ENCODE measurements around the gene CBY1. TPM values are rescaled to one million over a fixed set of nuclear protein-coding genes. Genes with fewer than 3 reads are reported as not detected.
A peak's percentile ranks its signal among the peaks of the same experiment; 100 is the strongest.

The CBY1 gene
- total and polyA plus RNA-seq, 10 of the 15 experiments (the other 5 are each of a cell fraction or from before 2014, with no cell fraction given), result 7.3 to 18.6 (median 11.9) TPM

GRCh38 chr22:38709306-38709705, 52.9 kb downstream of the CBY1 start:
- SMC1A ChIA-PET (ENCODE audit: uncharacterized antibody, unreplicated experiment), result interaction anchor here (1.0 to 5.5 kb wide), 3 partner anchors 13 to 28 kb away, joined by 3 to 54 read pairs (median 4); partner anchors contain the start of gene TOMM22
- WGBS (ENCODE audit: insufficient coverage, insufficient replicate concordance, low lambda C conversion rate, missing lambda C conversion rate), result 10% methylated on average over 3 of the region's 3 CpGs
- H3K27ac ChIP-seq (ENCODE audit: control insufficient read depth, insufficient read depth), result 0 out of 2 replicates have a peak overlapping the region, but pooled peaks have one; percentile 6
- CTCF ChIA-PET, result interaction anchor here (0.7 to 1.4 kb wide), 2 partner anchors 16 to 28 kb away, joined by 3 to 7 read pairs; partner anchors contain the start of gene TOMM22
- in situ Hi-C loops (cut with MboI), result no loop called here
- peaks cover 15% of the 10 kb centered on the region for H4K20me1 ChIP-seq (ENCODE audit: control insufficient read depth, insufficient read depth)
- intact Hi-C loops (cut with micrococcal nuclease; ENCODE audit: unreplicated experiment), result loop anchor here (10.0 kb wide), 1 partner anchor 205 kb away; the partner anchor contains the start of gene DDX17
- POLR2A ChIA-PET, result interaction anchor here (1.0 kb wide), 1 partner anchor 10 kb away, joined by 4 read pairs; no protein-coding TSS in a partner anchor
- FAIRE-seq (no peak), DNase-seq (ENCODE audit: low read depth, low spot score) (no peak), ATAC-seq (no peak)
- H3K4me1 ChIP-seq (ENCODE audit: control insufficient read depth, insufficient read depth, low read length), result peaks cover 21% of the 10 kb centered on the region
- peaks cover 80% of the 10 kb centered on the region for H3K79me2 ChIP-seq (ENCODE audit: control insufficient read depth, insufficient read depth, low read length)
- peaks cover 0 to 10% of the 10 kb centered on the region in 2 experiments; a peak in 3 of 4 replicates for H3K36me3 ChIP-seq (ENCODE audit: control insufficient read depth in 2 of 2, insufficient read depth in 2 of 2, low read length in 1 of 2)
- H2AFZ ChIP-seq (ENCODE audit: control insufficient read depth, low read depth, low read length), result no peak overlapping the region
- RAD21 ChIA-PET (ENCODE audit: unreplicated experiment), result interaction anchor here (0.8 to 4.1 kb wide), 2 partner anchors 12 to 43 kb away, joined by 3 to 30 read pairs; no protein-coding TSS in a partner anchor
- BruUV-seq (replicated peaks), result no TSS peak
- H3K9ac ChIP-seq (ENCODE audit: control insufficient read depth, insufficient read depth, low read length), result no peak overlapping the region
- peak overlapping the region; percentile 20; the same call in 1 of the 2 replicates for H3K4me3 ChIP-seq
- TF ChIP-seq SKIL (IDR thresholded peaks at IDR 0.05; ENCODE audit: low read depth, poor library complexity, severe bottlenecking) (no peak), SPI1 (IDR thresholded peaks at IDR 0.05; ENCODE audit: borderline replicate concordance, insufficient read depth, low read depth, low read length) (0 out of 2 replicates have a peak, but pooled peaks have one; percentile 22), POU2F2 (IDR thresholded peaks at IDR 0.05; ENCODE audit: borderline replicate concordance, low read depth, low read length) (peak; percentile 79; the same call in 1 of the 3 replicates), CREB1 (IDR thresholded peaks at IDR 0.05; ENCODE audit: low read depth) (no peak), ZNF24 (IDR thresholded peaks at IDR 0.05) (no peak), SUPT20H (IDR thresholded peaks at IDR 0.05; ENCODE audit: borderline replicate concordance, control insufficient read depth, low read depth, low read length) (no peak), MTA2 (IDR thresholded peaks at IDR 0.05; ENCODE audit: low read depth) (no peak), E2F4 (IDR thresholded peaks at IDR 0.05; ENCODE audit: low read depth, low read length) (no peak), FOXM1 (IDR thresholded peaks at IDR 0.05; ENCODE audit: low read depth, low read length) (no peak)
- no peaks in the 10 kb centered on the region for H3K27me3 ChIP-seq (replicated peaks in 1 of 2; ENCODE audit: control insufficient read depth in 2 of 2, insufficient read depth in 2 of 2, low read length in 1 of 2)
- H3K4me2 ChIP-seq (ENCODE audit: control insufficient read depth, insufficient read depth), result peak overlapping the region; percentile 60
- no peaks in the 10 kb centered on the region for H3K9me3 ChIP-seq (replicated peaks; ENCODE audit: control insufficient read depth, insufficient read depth, low read length)
